WTC11 (cell line): ENCODE data around the gene GLOD5. TPM values are rescaled to one million over a fixed set of nuclear protein-coding genes. Genes with fewer than 3 reads are reported as not detected.

Experiments
- ATAC-seq: fragments of 200-7000 bp; cut with Tn5 transposase; 2 replicates; pipeline ENCODE4 v1.10.0; 2021; ENCODE audit warnings: mild to moderate bottlenecking, moderate library complexity
- CTCF ChIA-PET: fragments of 300-600 bp; sonication (Branson Sonifier 250); formaldehyde crosslinking; loops from one replicate; lab custom pipeline; 2021; ENCODE audit warnings: antibody characterized with exemption; lab: Charles Lee
- POLR2A ChIA-PET: fragments of 350-600 bp; sonication (Branson Sonifier 250); formaldehyde crosslinking; loops from one replicate; lab custom pipeline; 2021; ENCODE audit warnings: antibody characterized with exemption; lab: Charles Lee
- DNase-seq: peaks from one replicate; pipeline ENCODE4 v3.0.0; 2021; ENCODE audit warnings: low spot score
- H3K27ac Mint-ChIP-seq: 2 replicates; pipeline ENCODE4 v1.8.0; 2021; ENCODE audit warnings: mixed read lengths
- H3K27me3 Mint-ChIP-seq: 2 replicates; pipeline ENCODE4 v1.8.0; 2021; ENCODE audit warnings: low read depth, mild to moderate bottlenecking, moderate library complexity, mixed read lengths
- H3K36me3 Mint-ChIP-seq: 2 replicates; pipeline ENCODE4 v1.8.0; 2021; ENCODE audit warnings: mixed read lengths
- H3K4me1 Mint-ChIP-seq: 2 replicates; pipeline ENCODE4 v1.8.0; 2022; ENCODE audit warnings: mixed read lengths
- H3K4me3 Mint-ChIP-seq: 2 replicates; pipeline ENCODE4 v1.8.0; 2021; ENCODE audit warnings: mild to moderate bottlenecking, moderate library complexity, mixed read lengths
- H3K9me3 Mint-ChIP-seq: 2 replicates; pipeline ENCODE4 v1.8.0; 2021; ENCODE audit warnings: mixed read lengths
- ATF1 ChIP-seq: sonication (generic); formaldehyde crosslinking; IDR thresholded peaks from 2 replicates; pipeline ENCODE4 v1.8.1; 2023; ENCODE audit warnings: mild to moderate bottlenecking, moderate library complexity, missing genetic modification reagents
- ATF6 ChIP-seq: sonication (generic); formaldehyde crosslinking; IDR thresholded peaks from 2 replicates; pipeline ENCODE4 v1.8.1; 2023; ENCODE audit warnings: mild to moderate bottlenecking, missing genetic modification reagents
- CDX4 ChIP-seq: fragments of 250-450 bp; sonication (Bioruptor Pico); IDR thresholded peaks from 2 replicates; pipeline ENCODE4 v1.9.0; 2021; ENCODE audit warnings: moderate library complexity, mild to moderate bottlenecking, inconsistent platforms, borderline replicate concordance
- FOXJ3 ChIP-seq: sonication (generic); formaldehyde crosslinking; IDR thresholded peaks from 2 replicates; pipeline ENCODE4 v1.9.0; 2021; ENCODE audit warnings: missing genetic modification reagents, mild to moderate bottlenecking, borderline replicate concordance
- GABPB1 ChIP-seq: sonication (generic); formaldehyde crosslinking; IDR thresholded peaks from 2 replicates; pipeline ENCODE4 v1.8.1; 2023; ENCODE audit warnings: mild to moderate bottlenecking, missing genetic modification reagents
- GRHL2 ChIP-seq: fragments of 250-450 bp; sonication (Bioruptor Pico); IDR thresholded peaks from 2 replicates; pipeline ENCODE4 v1.8.0; 2022; ENCODE audit warnings: mild to moderate bottlenecking, moderate library complexity; ENCODE audit not compliant: insufficient replicate concordance, severe bottlenecking
- GTF2I ChIP-seq: fragments of 250-450 bp; sonication (Bioruptor Pico); conservative IDR thresholded peaks from 2 replicates; pipeline ENCODE4 v1.4.0; 2021; ENCODE audit warnings: mild to moderate bottlenecking
- IRF2 ChIP-seq: sonication (generic); formaldehyde crosslinking; IDR thresholded peaks from 2 replicates; pipeline ENCODE4 v1.8.0; 2022; ENCODE audit warnings: low read depth, missing genetic modification reagents, borderline replicate concordance
- KAT7 ChIP-seq: sonication (generic); formaldehyde crosslinking; IDR thresholded peaks from 2 replicates; pipeline ENCODE4 v1.8.1; 2023; ENCODE audit warnings: missing genetic modification reagents, mild to moderate bottlenecking, borderline replicate concordance
- MYBL2 ChIP-seq: sonication (generic); formaldehyde crosslinking; IDR thresholded peaks from 2 replicates; pipeline ENCODE4 v1.8.1; 2023; ENCODE audit warnings: mild to moderate bottlenecking, moderate library complexity, missing genetic modification reagents
- NR1H2 ChIP-seq: sonication (generic); formaldehyde crosslinking; IDR thresholded peaks from 2 replicates; pipeline ENCODE4 v1.9.0; 2021; ENCODE audit warnings: mild to moderate bottlenecking, moderate library complexity, missing genetic modification reagents
- STAT6 ChIP-seq: sonication (generic); formaldehyde crosslinking; conservative IDR thresholded peaks from 2 replicates; pipeline ENCODE4 v1.8.1; 2023; ENCODE audit warnings: mild to moderate bottlenecking, low read depth, missing genetic modification reagents, moderate library complexity
- ZNF423 ChIP-seq: fragments of 250-450 bp; sonication (Bioruptor Pico); IDR thresholded peaks from 2 replicates; pipeline ENCODE4 v2.1.2; 2022; ENCODE audit warnings: mild to moderate bottlenecking, moderate library complexity
- ZNF671 ChIP-seq: fragments of 250-450 bp; sonication (Bioruptor Pico); IDR thresholded peaks from 2 replicates; pipeline ENCODE4 v1.8.0; 2021; ENCODE audit warnings: mild to moderate bottlenecking
- ZSCAN18 ChIP-seq: fragments of 250-450 bp; sonication (Bioruptor Pico); IDR thresholded peaks from 2 replicates; pipeline ENCODE4 v2.1.2; 2022; ENCODE audit warnings: mild to moderate bottlenecking, moderate library complexity
- total RNA-seq: library from RNA; stranded (reverse); gene quantifications from 3 replicates; pipeline ENCODE4 v1.2.3, GENCODE V29; 2021
- TF ChIP-seq, protein P1 (sequence below): fragments of 250-450 bp; sonication (Bioruptor Pico); conservative IDR thresholded peaks from 2 replicates; pipeline ENCODE4 v1.9.0; 2021; ENCODE audit warnings: mild to moderate bottlenecking
- TF ChIP-seq, protein P2 (sequence below): sonication (generic); formaldehyde crosslinking; IDR thresholded peaks from 2 replicates; pipeline ENCODE4 v1.8.1; 2023; ENCODE audit warnings: mild to moderate bottlenecking, moderate library complexity, missing genetic modification reagents
- TF ChIP-seq, protein P3 (sequence below): sonication (generic); formaldehyde crosslinking; IDR thresholded peaks from 2 replicates; pipeline ENCODE4 v1.8.1; 2023; ENCODE audit warnings: mild to moderate bottlenecking, missing genetic modification reagents
- TF ChIP-seq, protein P4 (sequence below): sonication (generic); formaldehyde crosslinking; IDR thresholded peaks from 2 replicates; pipeline ENCODE4 v1.8.1; 2022; ENCODE audit warnings: low read depth, mild to moderate bottlenecking, moderate library complexity, missing genetic modification reagents, borderline replicate concordance

Gene GLOD5
- total RNA-seq, 1 experiment from 2014 or later, result not detected

DNA sequence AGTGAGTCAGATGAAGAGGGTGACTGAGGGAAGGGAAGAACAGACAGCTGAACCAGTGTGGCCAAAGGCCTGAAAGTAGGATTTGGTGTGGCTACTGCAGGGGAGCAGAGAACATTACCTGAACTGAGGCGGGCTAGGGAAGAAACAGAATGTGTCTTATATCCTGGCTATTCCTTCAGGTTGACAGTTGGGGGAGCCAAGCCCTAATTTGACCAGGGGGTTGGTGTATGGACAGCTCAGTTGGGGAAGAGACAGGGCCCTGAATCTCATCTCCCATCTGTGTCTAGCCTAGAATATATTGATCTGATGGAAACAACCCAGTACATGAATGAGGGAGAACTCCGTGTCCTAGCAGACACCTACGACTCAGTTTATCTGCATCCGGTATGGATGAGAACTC, 44.5 kb downstream of the GLOD5 start (continued):
- TF ChIP-seq, protein P1, sequence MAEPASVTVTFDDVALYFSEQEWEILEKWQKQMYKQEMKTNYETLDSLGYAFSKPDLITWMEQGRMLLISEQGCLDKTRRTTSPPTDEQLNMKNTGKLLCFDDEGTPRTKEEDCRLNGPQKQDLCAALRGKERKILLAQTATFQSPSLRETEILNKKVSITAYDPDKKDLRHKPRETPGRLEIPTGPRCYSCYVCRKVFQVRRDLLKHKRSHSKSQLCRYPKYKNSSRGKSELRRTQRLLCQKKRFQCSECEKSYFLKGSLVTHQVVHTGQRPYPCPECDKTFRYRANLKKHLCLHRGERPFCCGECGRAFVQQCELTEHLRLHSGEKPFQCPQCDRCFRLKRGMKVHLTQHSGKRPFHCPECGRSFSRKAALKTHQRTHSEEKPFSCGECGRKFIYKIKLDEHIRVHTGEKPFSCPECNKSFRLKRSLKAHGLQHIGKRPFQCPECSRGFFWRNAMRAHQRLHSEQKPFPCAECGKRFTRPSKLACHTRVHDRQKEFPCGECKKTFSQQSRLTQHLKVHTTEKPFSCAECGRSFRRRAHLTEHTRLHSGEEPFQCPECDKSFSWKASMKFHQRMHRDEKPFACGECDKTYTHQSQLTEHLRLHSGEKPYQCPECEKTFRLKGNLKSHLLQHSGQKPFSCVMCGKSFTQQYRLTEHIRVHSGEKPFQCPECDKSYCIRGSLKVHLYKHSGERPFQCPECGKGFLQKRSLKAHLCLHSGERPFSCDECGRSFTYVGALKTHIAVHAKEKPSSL, result no peak
- TF ChIP-seq, protein P2, sequence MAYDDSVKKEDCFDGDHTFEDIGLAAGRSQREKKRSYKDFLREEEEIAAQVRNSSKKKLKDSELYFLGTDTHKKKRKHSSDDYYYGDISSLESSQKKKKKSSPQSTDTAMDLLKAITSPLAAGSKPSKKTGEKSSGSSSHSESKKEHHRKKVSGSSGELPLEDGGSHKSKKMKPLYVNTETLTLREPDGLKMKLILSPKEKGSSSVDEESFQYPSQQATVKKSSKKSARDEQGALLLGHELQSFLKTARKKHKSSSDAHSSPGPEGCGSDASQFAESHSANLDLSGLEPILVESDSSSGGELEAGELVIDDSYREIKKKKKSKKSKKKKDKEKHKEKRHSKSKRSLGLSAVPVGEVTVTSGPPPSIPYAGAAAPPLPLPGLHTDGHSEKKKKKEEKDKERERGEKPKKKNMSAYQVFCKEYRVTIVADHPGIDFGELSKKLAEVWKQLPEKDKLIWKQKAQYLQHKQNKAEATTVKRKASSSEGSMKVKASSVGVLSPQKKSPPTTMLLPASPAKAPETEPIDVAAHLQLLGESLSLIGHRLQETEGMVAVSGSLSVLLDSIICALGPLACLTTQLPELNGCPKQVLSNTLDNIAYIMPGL (CRISPR knock-in tag), result no peak
- TF ChIP-seq CDX4 (CRISPR knock-in tag) (no peak), GABPB1 (CRISPR knock-in tag) (no peak), ATF6 (CRISPR knock-in tag) (no peak), KAT7 (CRISPR knock-in tag) (no peak)

GRCh38 chrX:48813644-48814043, 52.1 kb downstream of the GLOD5 start:
- no peak overlapping the region for H3K27ac Mint-ChIP-seq
- ChIA-PET POLR2A (no interaction called here), CTCF (no interaction called here)
- peaks cover 3% of the 10 kb centered on the region; the same call in 1 of the 2 replicates for H3K36me3 Mint-ChIP-seq
- no peaks in the 10 kb centered on the region for H3K9me3 Mint-ChIP-seq
- DNase-seq, result no peak
- H3K4me3 Mint-ChIP-seq, result no peak overlapping the region
- TF ChIP-seq FOXJ3 (CRISPR knock-in tag) (no peak), ATF1 (CRISPR knock-in tag) (no peak), MYBL2 (CRISPR knock-in tag) (no peak), ZNF423 (CRISPR knock-in tag) (no peak), GRHL2 (no peak), ZSCAN18 (CRISPR knock-in tag) (no peak), GTF2I (no peak), IRF2 (no peak), NR1H2 (CRISPR knock-in tag) (no peak), ZNF671 (CRISPR knock-in tag) (no peak), STAT6 (CRISPR knock-in tag) (no peak)
- TF ChIP-seq, protein P3, sequence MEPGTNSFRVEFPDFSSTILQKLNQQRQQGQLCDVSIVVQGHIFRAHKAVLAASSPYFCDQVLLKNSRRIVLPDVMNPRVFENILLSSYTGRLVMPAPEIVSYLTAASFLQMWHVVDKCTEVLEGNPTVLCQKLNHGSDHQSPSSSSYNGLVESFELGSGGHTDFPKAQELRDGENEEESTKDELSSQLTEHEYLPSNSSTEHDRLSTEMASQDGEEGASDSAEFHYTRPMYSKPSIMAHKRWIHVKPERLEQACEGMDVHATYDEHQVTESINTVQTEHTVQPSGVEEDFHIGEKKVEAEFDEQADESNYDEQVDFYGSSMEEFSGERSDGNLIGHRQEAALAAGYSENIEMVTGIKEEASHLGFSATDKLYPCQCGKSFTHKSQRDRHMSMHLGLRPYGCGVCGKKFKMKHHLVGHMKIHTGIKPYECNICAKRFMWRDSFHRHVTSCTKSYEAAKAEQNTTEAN (CRISPR knock-in tag), result no peak
- TF ChIP-seq, protein P4, sequence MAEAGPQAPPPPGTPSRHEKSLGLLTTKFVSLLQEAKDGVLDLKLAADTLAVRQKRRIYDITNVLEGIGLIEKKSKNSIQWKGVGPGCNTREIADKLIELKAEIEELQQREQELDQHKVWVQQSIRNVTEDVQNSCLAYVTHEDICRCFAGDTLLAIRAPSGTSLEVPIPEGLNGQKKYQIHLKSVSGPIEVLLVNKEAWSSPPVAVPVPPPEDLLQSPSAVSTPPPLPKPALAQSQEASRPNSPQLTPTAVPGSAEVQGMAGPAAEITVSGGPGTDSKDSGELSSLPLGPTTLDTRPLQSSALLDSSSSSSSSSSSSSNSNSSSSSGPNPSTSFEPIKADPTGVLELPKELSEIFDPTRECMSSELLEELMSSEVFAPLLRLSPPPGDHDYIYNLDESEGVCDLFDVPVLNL (CRISPR knock-in tag), result no peak
- TF ChIP-seq, all 79 proteins: peak for 0
- Mint-ChIP-seq H3K27me3 (no peaks in the 10 kb centered on the region), H3K4me1 (no peaks in the 10 kb centered on the region)
- ATAC-seq, result no peak
